KMS-11 (cell line): Measurements from ENCODE around the gene HHIPL1.

ENCODE experiments used
- H2AFZ ChIP-seq: fragments of 200-600 bp; sonication (generic); 2 replicates; pipeline ENCODE4 v1.6.1; 2016; ENCODE audit warnings: antibody characterized with exemption, mixed run types, low read depth
- H3K27ac ChIP-seq: fragments of 200-600 bp; sonication (generic); 2 replicates; pipeline ENCODE4 v1.6.1; 2016; ENCODE audit warnings: mild to moderate bottlenecking, mixed run types
- H3K27me3 ChIP-seq: fragments of 200-600 bp; sonication (generic); 2 replicates; pipeline ENCODE4 v1.6.1; 2017; ENCODE audit warnings: mild to moderate bottlenecking, low read depth, mixed run types, moderate library complexity; ENCODE audit not compliant: insufficient read depth
- H3K36me3 ChIP-seq: fragments of 200-600 bp; sonication (generic); 2 replicates; pipeline ENCODE4 v1.6.1; 2017; ENCODE audit warnings: mild to moderate bottlenecking, mixed run types; ENCODE audit not compliant: insufficient read depth
- H3K4me1 ChIP-seq: fragments of 200-600 bp; sonication (generic); 2 replicates; pipeline ENCODE4 v1.6.1; 2016; ENCODE audit warnings: mild to moderate bottlenecking, low read depth, mixed run types; ENCODE audit not compliant: poor library complexity, severe bottlenecking
- H3K4me2 ChIP-seq: fragments of 200-600 bp; sonication (generic); 2 replicates; pipeline ENCODE4 v1.7.0; 2016; ENCODE audit warnings: mild to moderate bottlenecking, mixed run types
- H3K4me3 ChIP-seq: fragments of 200-600 bp; sonication (generic); IDR thresholded peaks from 2 replicates; pipeline ENCODE4 v1.6.1; 2017; ENCODE audit warnings: low read depth, low read length, mixed read lengths; ENCODE audit not compliant: insufficient read depth
- H3K79me2 ChIP-seq: fragments of 200-600 bp; sonication (generic); 2 replicates; pipeline ENCODE4 v1.6.1; 2016; ENCODE audit warnings: low read depth, mixed run types; ENCODE audit not compliant: insufficient read depth
- H3K9ac ChIP-seq: fragments of 200-600 bp; sonication (generic); 2 replicates; pipeline ENCODE4 v1.6.1; 2016; ENCODE audit warnings: mild to moderate bottlenecking, mixed run types
- H4K20me1 ChIP-seq: fragments of 200-600 bp; sonication (generic); 2 replicates; pipeline ENCODE4 v1.6.1; 2016; ENCODE audit warnings: mild to moderate bottlenecking, mixed run types; ENCODE audit not compliant: insufficient read depth
- CTCF ChIP-seq: fragments of 200-600 bp; sonication (generic); conservative IDR thresholded peaks from 2 replicates; pipeline ENCODE4 v1.6.1; 2017; ENCODE audit warnings: low read depth, mild to moderate bottlenecking, antibody characterized with exemption, low read length, moderate library complexity, mixed read lengths

HHIPL1 gene

GRCh38 chr14:99668307-99669295, 23.7 kb downstream of the HHIPL1 start:
- Histone ChIP-seq H3K4me3 (no peak overlapping the region), H2AFZ (no peak overlapping the region), H3K79me2 (no peaks in the 10 kb centered on the region), H3K9ac (no peak overlapping the region), H3K4me2 (no peak overlapping the region), H3K27me3 (no peaks in the 10 kb centered on the region), H3K27ac (no peak overlapping the region), H3K4me1 (peaks cover 25% of the 10 kb centered on the region), H4K20me1 (no peaks in the 10 kb centered on the region), H3K36me3 (no peaks in the 10 kb centered on the region)
- no peak for TF ChIP-seq CTCF

DNA sequence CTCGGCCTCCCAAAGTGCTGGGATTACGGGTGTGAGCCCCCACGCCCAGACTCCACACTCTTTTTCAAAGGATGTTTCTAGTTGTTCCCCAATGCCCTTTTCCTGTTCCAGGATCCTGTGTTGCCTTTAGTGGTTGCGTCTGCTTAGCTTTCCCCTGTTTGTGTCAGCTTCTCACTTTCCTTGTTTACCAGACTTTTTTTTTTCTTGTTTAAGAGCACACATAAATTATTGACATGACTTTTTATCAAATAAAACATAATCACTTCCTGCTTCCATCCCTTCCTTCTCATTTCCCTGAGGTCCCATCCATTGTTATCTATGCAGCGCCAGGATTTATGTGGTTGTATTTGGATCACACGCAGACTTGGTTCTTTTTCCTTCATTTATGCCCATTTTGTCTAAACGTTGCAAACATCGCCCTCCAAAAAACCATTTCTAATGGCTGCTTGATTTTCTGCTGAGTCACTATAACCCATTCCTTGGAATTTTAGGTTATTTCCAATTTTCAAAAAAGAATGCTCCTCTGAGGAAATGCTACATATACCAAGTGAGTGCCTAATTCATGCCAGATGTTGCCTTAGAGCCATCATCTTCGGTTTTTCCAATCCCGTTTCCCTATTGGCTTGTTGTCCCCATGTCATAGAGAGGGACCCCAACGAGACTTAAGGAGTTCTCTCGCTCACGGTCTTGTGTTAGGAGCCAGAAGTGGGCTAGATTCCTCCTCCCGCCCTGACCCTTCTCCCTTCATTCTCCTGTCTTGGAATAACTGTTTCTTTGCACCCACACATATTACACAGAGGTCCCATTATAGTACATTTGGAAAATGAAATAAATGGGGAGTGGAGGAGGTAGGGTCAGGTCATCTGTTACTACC, 25.7 kb downstream of the HHIPL1 start:
- Histone ChIP-seq H3K9ac (no peak overlapping the region), H2AFZ (no peak overlapping the region), H3K4me3 (no peak overlapping the region), H3K4me2 (no peak overlapping the region), H3K79me2 (no peaks in the 10 kb centered on the region), H4K20me1 (no peaks in the 10 kb centered on the region), H3K36me3 (no peaks in the 10 kb centered on the region), H3K4me1 (peaks cover 36% of the 10 kb centered on the region), H3K27me3 (no peaks in the 10 kb centered on the region), H3K27ac (no peak overlapping the region; the same call in 1 of the 2 replicates)
- TF ChIP-seq CTCF = no peak

DNA sequence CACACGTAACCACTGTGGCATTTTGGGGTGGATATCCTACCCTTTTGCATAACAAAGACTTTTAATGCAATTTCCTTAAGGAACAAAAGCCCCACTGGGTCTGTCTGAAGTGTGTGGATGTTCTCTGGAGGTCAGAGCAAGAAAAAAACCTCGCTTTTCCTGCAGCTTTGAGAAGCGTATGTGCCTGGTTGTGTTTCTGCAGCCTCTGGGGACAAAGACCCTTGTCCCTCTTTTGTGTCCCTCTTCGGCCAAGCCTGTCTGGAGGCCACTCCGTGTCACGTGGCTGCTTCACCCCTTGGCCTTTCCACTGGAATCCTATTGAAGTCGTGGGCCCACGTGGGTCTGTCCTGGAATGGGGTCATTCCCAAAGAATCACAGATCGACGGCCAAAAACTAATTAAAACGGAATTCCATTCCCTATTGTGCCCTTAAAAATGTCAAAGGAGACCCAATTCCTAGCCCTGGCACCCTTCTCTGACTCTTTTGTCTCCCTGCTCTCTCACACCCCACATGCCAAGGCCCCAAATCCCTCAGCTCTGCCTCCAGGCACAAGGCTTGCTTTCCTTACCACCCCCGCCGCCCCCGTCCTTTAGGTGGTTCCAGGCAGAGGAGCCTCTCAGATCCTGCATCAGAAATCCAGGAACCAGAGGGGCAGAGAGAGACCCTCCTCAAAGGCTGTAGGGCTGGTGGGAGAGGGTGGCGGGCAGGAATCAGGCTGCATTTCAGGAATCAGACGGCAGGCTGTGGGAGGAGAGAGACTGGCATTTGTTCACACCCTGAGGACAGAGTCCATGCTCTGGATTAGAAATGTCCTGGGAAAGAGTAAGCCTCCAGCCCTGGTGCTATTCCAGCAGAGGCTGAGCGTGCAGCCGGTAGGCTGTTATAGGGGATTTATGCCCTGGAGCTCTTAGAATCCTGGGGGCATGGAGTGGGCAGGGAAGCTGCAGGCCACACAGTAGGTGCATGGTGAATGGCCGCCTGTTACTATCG, 26.6 kb downstream of the HHIPL1 start:
- Histone ChIP-seq H3K27ac (peak overlapping the region; percentile 83; the same call in 1 of the 2 replicates), H2AFZ (no peak overlapping the region), H3K9ac (no peak overlapping the region), H3K79me2 (no peaks in the 10 kb centered on the region), H3K4me1 (peaks cover 36% of the 10 kb centered on the region), H3K36me3 (no peaks in the 10 kb centered on the region), H4K20me1 (no peaks in the 10 kb centered on the region), H3K4me3 (no peak overlapping the region), H3K27me3 (no peaks in the 10 kb centered on the region), H3K4me2 (peak overlapping the region; percentile 77; the same call in 1 of the 2 replicates)
- no peak for TF ChIP-seq CTCF
